Measurements from ENCODE around the gene LBH. TPM values are rescaled to one million over a fixed set of nuclear protein-coding genes. Genes with fewer than 3 reads are reported as not detected.

The LBH gene
- total RNA-seq, 5 donors from 2014 or later (not counting 1 experiment from before 2014, with no cell fraction given) = 209 to 386 (median 323) TPM

GRCh38 chr2:30282721-30283120, 51.4 kb downstream of the LBH start:
- Histone ChIP-seq H3K4me3 (ENCODE audit: control insufficient read depth in 1 of 2, extremely low read depth in 1 of 2, low read length in 1 of 2) (no peak overlapping the region), H3K27ac (ENCODE audit: low read length) (no peak overlapping the region), H3K4me1 (ENCODE audit: control insufficient read depth in 1 of 2, extremely low read depth in 1 of 2, insufficient read depth in 2 of 2, low read length in 2 of 2) (peaks cover 12 to 13% of the 10 kb centered on the region in 2 experiments), H3K36me3 (ENCODE audit: control insufficient read depth in 2 of 2, extremely low read depth in 1 of 2, insufficient read depth in 1 of 2, low read length in 1 of 2) (no peaks in the 10 kb centered on the region), H3K27me3 (replicated peaks in 1 of 2; ENCODE audit: control insufficient read depth in 2 of 2, extremely low read depth in 1 of 2, insufficient read depth in 2 of 2, low read length in 1 of 2) (no peaks in the 10 kb centered on the region), H3K9me3 (no peaks in the 10 kb centered on the region)
- no peaks in the 10 kb centered on the region for H3K27me3 Mint-ChIP-seq
- POLR2A ChIA-PET = interaction anchor here (0.5 to 0.9 kb wide), 3 partner anchors 15 to 211 kb away, joined by 3 to 8 read pairs (median 3); no protein-coding TSS in a partner anchor
- no peaks in the 10 kb centered on the region for H3K9me3 Mint-ChIP-seq
- no peak overlapping the region for H3K27ac Mint-ChIP-seq
- H3K4me3 Mint-ChIP-seq = no peak overlapping the region
- 100% methylated on average over 3 of the region's 4 CpGs for whole genome bisulfite sequencing (ENCODE audit: insufficient coverage)
- DNase-seq (no peak), ATAC-seq (replicated peaks in 1 of 4) (no peak)
- H3K4me1 Mint-ChIP-seq = peaks cover 15 to 44% (median 42%) of the 10 kb centered on the region in 3 donors
- CTCF ChIA-PET = no interaction called here
- no peaks in the 10 kb centered on the region for H3K36me3 Mint-ChIP-seq

GRCh38 chr2:30283931-30284565, 52.7 kb downstream of the LBH start:
- WGBS (ENCODE audit: insufficient coverage) = 90% methylated on average over 9 of the region's 14 CpGs

GRCh38 chr2:30285758-30286157, 54.4 kb downstream of the LBH start:
- Mint-ChIP-seq H3K9me3 (no peaks in the 10 kb centered on the region), H3K4me3 (no peak overlapping the region), H3K4me1 (peaks cover 24 to 49% (median 36%) of the 10 kb centered on the region in 3 donors), H3K36me3 (no peaks in the 10 kb centered on the region), H3K27ac (no peak overlapping the region), H3K27me3 (no peaks in the 10 kb centered on the region)
- Histone ChIP-seq H3K27ac (ENCODE audit: low read length) (no peak overlapping the region), H3K9me3 (no peaks in the 10 kb centered on the region), H3K36me3 (ENCODE audit: control insufficient read depth in 2 of 2, extremely low read depth in 1 of 2, insufficient read depth in 1 of 2, low read length in 1 of 2) (no peaks in the 10 kb centered on the region), H3K27me3 (replicated peaks in 1 of 2; ENCODE audit: control insufficient read depth in 2 of 2, extremely low read depth in 1 of 2, insufficient read depth in 2 of 2, low read length in 1 of 2) (no peaks in the 10 kb centered on the region), H3K4me1 (ENCODE audit: control insufficient read depth in 1 of 2, extremely low read depth in 1 of 2, insufficient read depth in 2 of 2, low read length in 2 of 2) (peaks cover 16 to 25% of the 10 kb centered on the region in 2 experiments), H3K4me3 (ENCODE audit: control insufficient read depth in 1 of 2, extremely low read depth in 1 of 2, low read length in 1 of 2) (no peak overlapping the region)
- CTCF ChIA-PET = interaction anchor here in 1 of 2 donors (0.6 kb wide), 1 partner anchor 93 kb away, joined by 3 read pairs; no protein-coding TSS in a partner anchor
- ATAC-seq (replicated peaks in 1 of 4) = no peak
- no CpG with 5 or more reads among the region's 3 CpGs for WGBS (ENCODE audit: insufficient coverage)
- POLR2A ChIA-PET = interaction anchor here (0.6 to 1.2 kb wide), 3 partner anchors 10 to 269 kb away, joined by 3 to 4 read pairs (median 4); no protein-coding TSS in a partner anchor
- DNase-seq = no peak

More at GRCh38 chr2:30283931-30284565, 52.7 kb downstream of the LBH start:
- DNase-seq = no peak
- Mint-ChIP-seq H3K9me3 (no peaks in the 10 kb centered on the region), H3K27me3 (no peaks in the 10 kb centered on the region), H3K27ac (peak overlapping the region in 1 of 2 donors; percentile 9), H3K36me3 (no peaks in the 10 kb centered on the region), H3K4me1 (peaks cover 22 to 48% (median 46%) of the 10 kb centered on the region in 3 donors), H3K4me3 (no peak overlapping the region)
- no peaks in the 10 kb centered on the region for H3K9me3 ChIP-seq
- peaks cover 16 to 23% of the 10 kb centered on the region in 2 experiments for H3K4me1 ChIP-seq (ENCODE audit: control insufficient read depth in 1 of 2, extremely low read depth in 1 of 2, insufficient read depth in 2 of 2, low read length in 2 of 2)
- CTCF ChIA-PET = no interaction called here
- no peak overlapping the region for H3K27ac ChIP-seq (ENCODE audit: low read length)
- no peak overlapping the region for H3K4me3 ChIP-seq (ENCODE audit: control insufficient read depth in 1 of 2, extremely low read depth in 1 of 2, low read length in 1 of 2)
- ATAC-seq (replicated peaks in 1 of 4) = no peak
- H3K36me3 ChIP-seq (ENCODE audit: control insufficient read depth in 2 of 2, extremely low read depth in 1 of 2, insufficient read depth in 1 of 2, low read length in 1 of 2) = no peaks in the 10 kb centered on the region
- H3K27me3 ChIP-seq (replicated peaks in 1 of 2; ENCODE audit: control insufficient read depth in 2 of 2, extremely low read depth in 1 of 2, insufficient read depth in 2 of 2, low read length in 1 of 2) = no peaks in the 10 kb centered on the region
- POLR2A ChIA-PET = interaction anchor here in 1 of 2 donors (0.7 kb wide), 1 partner anchor 12 kb away, joined by 3 read pairs; no protein-coding TSS in a partner anchor

- Mint-ChIP-seq H3K4me1 (peaks cover 24 to 44% (median 28%) of the 10 kb centered on the region in 3 donors), H3K36me3 (no peaks in the 10 kb centered on the region), H3K27me3 (no peaks in the 10 kb centered on the region), H3K9me3 (no peaks in the 10 kb centered on the region), H3K4me3 (peak overlapping the region in 1 of 3 donors; percentile 36), H3K27ac (peak overlapping the region; percentile 56 to 58)
- Histone ChIP-seq H3K27me3 (replicated peaks in 1 of 2; ENCODE audit: control insufficient read depth in 2 of 2, extremely low read depth in 1 of 2, insufficient read depth in 2 of 2, low read length in 1 of 2) (no peaks in the 10 kb centered on the region), H3K4me1 (ENCODE audit: control insufficient read depth in 1 of 2, extremely low read depth in 1 of 2, insufficient read depth in 2 of 2, low read length in 2 of 2) (peaks cover 11 to 25% of the 10 kb centered on the region in 2 experiments), H3K9me3 (no peaks in the 10 kb centered on the region), H3K4me3 (ENCODE audit: control insufficient read depth in 1 of 2, extremely low read depth in 1 of 2, low read length in 1 of 2) (no peak overlapping the region), H3K27ac (ENCODE audit: low read length) (no peak overlapping the region), H3K36me3 (ENCODE audit: control insufficient read depth in 2 of 2, extremely low read depth in 1 of 2, insufficient read depth in 1 of 2, low read length in 1 of 2) (no peaks in the 10 kb centered on the region)
- DNase-seq = no peak
- CTCF ChIA-PET = interaction anchor here (0.5 to 0.9 kb wide), 4 partner anchors 10 to 79 kb away, joined by 3 to 5 read pairs (median 4); no protein-coding TSS in a partner anchor
- no peak for ATAC-seq (replicated peaks in 1 of 4)
- no CpG with 5 or more reads among the region's 1 CpG for WGBS (ENCODE audit: insufficient coverage)
- POLR2A ChIA-PET = interaction anchor here in 1 of 2 donors (1.2 kb wide), 1 partner anchor 22 kb away, joined by 3 read pairs; no protein-coding TSS in a partner anchor
Observed at GRCh38 chr2:30287190-30287840, 56.0 kb downstream of the LBH start.

- Mint-ChIP-seq H3K4me1 (peaks cover 24 to 43% (median 28%) of the 10 kb centered on the region in 3 donors), H3K27ac (peak overlapping the region in 1 of 2 donors; percentile 58), H3K36me3 (no peaks in the 10 kb centered on the region), H3K27me3 (no peaks in the 10 kb centered on the region), H3K4me3 (peak overlapping the region in 1 of 3 donors; percentile 36), H3K9me3 (no peaks in the 10 kb centered on the region)
- H3K4me3 ChIP-seq (ENCODE audit: control insufficient read depth in 1 of 2, extremely low read depth in 1 of 2, low read length in 1 of 2) = no peak overlapping the region
- POLR2A ChIA-PET = no interaction called here
- no peaks in the 10 kb centered on the region for H3K36me3 ChIP-seq (ENCODE audit: control insufficient read depth in 2 of 2, extremely low read depth in 1 of 2, insufficient read depth in 1 of 2, low read length in 1 of 2)
- no peaks in the 10 kb centered on the region for H3K9me3 ChIP-seq
- no peak for DNase-seq
- WGBS (ENCODE audit: insufficient coverage) = no CpG with 5 or more reads among the region's 4 CpGs
- H3K27ac ChIP-seq (ENCODE audit: low read length) = no peak overlapping the region
- no peaks in the 10 kb centered on the region for H3K27me3 ChIP-seq (replicated peaks in 1 of 2; ENCODE audit: control insufficient read depth in 2 of 2, extremely low read depth in 1 of 2, insufficient read depth in 2 of 2, low read length in 1 of 2)
- CTCF ChIA-PET = interaction anchor here (0.5 to 0.9 kb wide), 6 partner anchors 11 to 181 kb away, joined by 3 to 7 read pairs (median 4); no protein-coding TSS in a partner anchor
- peaks cover 8 to 25% of the 10 kb centered on the region in 2 experiments for H3K4me1 ChIP-seq (ENCODE audit: control insufficient read depth in 1 of 2, extremely low read depth in 1 of 2, insufficient read depth in 2 of 2, low read length in 2 of 2)
- no peak for ATAC-seq (replicated peaks in 1 of 4)
Observed at GRCh38 chr2:30287857-30288513, 56.7 kb downstream of the LBH start.

GRCh38 chr2:30288561-30288960, 57.2 kb downstream of the LBH start:
- 83% methylated on average over 1 of the region's 2 CpGs for WGBS (ENCODE audit: insufficient coverage)
- Mint-ChIP-seq H3K9me3 (no peaks in the 10 kb centered on the region), H3K27ac (peak overlapping the region; percentile 44 to 49), H3K4me1 (peaks cover 28 to 45% (median 31%) of the 10 kb centered on the region in 3 donors), H3K27me3 (no peaks in the 10 kb centered on the region), H3K36me3 (no peaks in the 10 kb centered on the region), H3K4me3 (peak overlapping the region in 1 of 3 donors; percentile 36)
- no peak for ATAC-seq (replicated peaks in 1 of 4)
- H3K36me3 ChIP-seq (ENCODE audit: control insufficient read depth in 2 of 2, extremely low read depth in 1 of 2, insufficient read depth in 1 of 2, low read length in 1 of 2) = no peaks in the 10 kb centered on the region
- ChIA-PET POLR2A (no interaction called here), CTCF (interaction anchor here in 1 of 2 donors (0.5 to 0.6 kb wide), 3 partner anchors 19 to 180 kb away, joined by 3 to 7 read pairs (median 4); no protein-coding TSS in a partner anchor)
- H3K4me3 ChIP-seq (ENCODE audit: control insufficient read depth in 1 of 2, extremely low read depth in 1 of 2, low read length in 1 of 2) = no peak overlapping the region
- no peak for DNase-seq
- no peak overlapping the region for H3K27ac ChIP-seq (ENCODE audit: low read length)
- H3K9me3 ChIP-seq = no peaks in the 10 kb centered on the region
- H3K27me3 ChIP-seq (replicated peaks in 1 of 2; ENCODE audit: control insufficient read depth in 2 of 2, extremely low read depth in 1 of 2, insufficient read depth in 2 of 2, low read length in 1 of 2) = no peaks in the 10 kb centered on the region
- peaks cover 8 to 25% of the 10 kb centered on the region in 2 experiments for H3K4me1 ChIP-seq (ENCODE audit: control insufficient read depth in 1 of 2, extremely low read depth in 1 of 2, insufficient read depth in 2 of 2, low read length in 2 of 2)
